Cardiac atrium fibroblast (primary cell): ENCODE data around the gene NOL3. TPM values are rescaled to one million over a fixed set of nuclear protein-coding genes. Genes with fewer than 3 reads are reported as not detected.

Experiments
- total RNA-seq: library from RNA; depleted of rRNA; stranded (reverse); fragments of >200 nt; gene quantifications from 2 replicates; pipeline ENCODE4 v1.2.3, GENCODE V29; 2015

Gene NOL3
- total RNA-seq, result 37.5 and 51.4 TPM in 2 replicates

DNA sequence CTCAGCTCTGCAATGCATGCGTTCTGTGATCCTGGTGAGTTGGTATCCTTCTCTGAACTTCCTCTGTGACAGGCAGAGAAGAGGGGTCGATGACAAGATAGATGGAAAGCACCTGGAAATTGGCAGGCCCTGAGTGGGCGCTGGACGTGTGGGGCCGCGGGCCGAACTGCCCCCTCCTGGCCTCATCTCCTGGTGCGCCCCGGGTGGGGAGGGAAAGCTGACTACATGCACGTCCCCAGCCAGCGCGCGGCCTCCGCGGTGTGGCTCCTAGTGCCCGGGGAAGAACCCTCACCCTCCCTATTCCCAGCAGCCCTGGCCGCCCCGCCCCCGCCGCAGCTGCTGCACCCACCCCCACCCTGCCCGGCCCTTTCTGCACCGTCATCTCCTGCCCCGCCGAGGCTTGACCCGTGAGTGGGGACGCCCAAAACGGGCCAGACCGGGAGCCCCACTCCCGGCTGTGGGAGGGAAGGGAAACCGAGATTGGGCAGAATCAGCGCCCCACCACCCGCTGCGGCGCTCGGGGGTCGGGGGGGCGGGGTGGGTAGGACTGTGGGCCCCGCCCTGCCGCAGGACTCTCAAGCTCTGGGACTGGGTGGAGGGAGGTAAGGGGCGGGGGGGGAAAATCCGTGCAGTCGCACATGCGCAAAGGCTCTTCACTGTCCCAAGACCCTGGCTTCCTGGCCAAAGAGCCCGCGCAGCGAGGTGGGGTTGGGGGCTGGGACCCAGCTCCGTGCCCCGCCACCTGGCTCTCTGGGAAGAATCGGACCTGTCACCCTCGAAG lies at the start of gene NOL3:
Gene NOL3 (plus strand): TSS at position 371 of the 781 bp plus-strand sequence.

DNA sequence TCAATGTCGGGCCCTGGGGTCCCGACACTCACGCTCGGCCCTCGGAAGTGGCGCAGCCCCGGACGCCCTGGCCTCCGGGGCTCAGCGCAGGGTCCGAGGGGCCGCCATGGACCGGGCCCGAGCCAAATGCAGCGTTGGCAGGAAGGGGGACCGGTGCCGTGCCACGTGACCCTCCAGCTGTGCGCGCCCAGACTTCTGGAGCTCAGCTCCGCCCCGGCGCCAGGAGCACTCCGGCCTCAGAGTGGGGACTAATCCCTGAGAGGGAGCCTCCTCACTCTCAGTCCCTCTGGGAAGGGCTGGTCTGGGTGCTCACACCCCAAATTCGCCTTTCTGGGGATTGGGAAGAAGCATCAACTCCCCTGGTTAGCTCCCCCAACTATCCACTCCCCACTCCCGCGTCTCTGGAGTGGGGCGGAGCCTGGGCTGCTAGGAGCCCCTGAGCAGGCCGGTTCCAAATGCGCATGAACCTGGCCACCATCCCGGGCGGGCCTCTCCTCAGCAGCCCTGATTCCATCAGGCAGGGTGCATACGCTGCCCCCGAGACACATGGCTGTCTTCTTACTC lies 19.4 kb upstream of the NOL3 start, which contains the start of gene B3GNT9:
Gene B3GNT9 (minus strand): TSS at position 166 of the 564 bp plus-strand sequence. CDS start 513 bp downstream, outside the sequence.

DNA sequence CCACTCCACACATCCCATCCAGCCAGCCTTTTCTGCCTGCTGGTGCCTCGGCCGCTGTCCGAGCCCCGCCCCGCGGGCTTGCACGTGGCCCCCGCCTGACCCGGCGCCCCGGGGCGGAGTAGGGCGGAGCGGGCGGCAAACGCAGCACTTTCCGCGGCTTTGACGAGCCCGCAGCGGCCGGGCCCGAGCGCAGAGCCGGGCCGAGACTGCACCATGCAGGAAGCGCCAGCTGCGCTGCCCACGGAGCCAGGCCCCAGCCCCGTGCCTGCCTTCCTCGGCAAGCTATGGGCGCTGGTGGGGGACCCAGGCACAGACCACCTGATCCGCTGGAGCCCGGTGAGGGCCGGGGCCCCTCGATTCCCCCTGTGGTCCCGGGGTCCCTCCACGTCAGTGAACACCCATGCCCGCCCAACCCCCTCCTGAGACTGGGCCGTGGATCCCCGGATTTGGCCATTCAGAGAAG lies 5.7 kb upstream of the NOL3 start, which contains the start of gene HSF4:
Gene HSF4 (plus strand): TSS at position 147 of the 463 bp plus-strand sequence. CDS start 67 bp downstream, at position 214.

DNA sequence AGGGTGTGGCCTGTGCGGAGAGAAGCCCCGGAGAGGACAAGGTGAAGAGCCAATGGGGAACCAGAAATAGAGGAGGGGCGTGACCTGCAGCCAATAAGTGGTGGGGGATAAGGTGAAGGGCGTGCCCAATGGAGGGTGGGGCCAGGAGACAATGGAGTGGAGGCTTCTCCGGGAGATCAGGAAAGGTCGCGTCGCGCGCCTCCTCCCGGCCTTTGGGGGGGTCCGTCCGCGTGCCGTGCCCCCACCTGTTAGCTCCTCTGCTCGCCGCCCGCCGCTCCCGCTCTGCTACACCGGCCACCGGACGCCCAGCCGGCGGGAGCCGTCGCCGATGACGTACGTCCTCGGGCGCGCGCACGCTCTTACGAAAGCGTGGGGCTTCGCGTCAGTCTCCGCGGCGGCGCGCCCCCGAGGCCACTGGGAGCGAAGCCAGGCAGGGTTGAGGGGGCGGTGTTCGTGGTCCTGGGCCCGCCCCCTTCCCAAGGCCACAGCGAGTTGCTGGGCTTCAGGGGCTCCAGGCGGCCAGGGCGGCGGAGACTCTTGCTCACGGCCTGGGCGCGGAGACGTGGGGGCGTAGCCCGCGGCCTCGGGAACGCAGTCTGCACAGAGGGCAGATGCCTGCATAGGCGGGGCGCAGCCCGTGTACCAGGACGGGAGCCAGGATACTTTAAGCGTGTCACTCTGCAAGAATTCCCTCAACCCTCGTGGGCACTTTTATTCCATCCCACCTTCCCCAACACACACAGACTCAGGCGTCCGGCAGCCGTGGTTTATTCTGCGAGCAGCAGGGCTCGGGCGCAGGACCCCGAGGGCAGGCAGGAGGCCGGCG lies 13.5 kb downstream of the NOL3 start, which contains the start of gene MATCAP1:
Gene MATCAP1 (minus strand): TSS at position 337 of the 826 bp plus-strand sequence. CDS start 3,353 bp downstream, outside the sequence.

DNA sequence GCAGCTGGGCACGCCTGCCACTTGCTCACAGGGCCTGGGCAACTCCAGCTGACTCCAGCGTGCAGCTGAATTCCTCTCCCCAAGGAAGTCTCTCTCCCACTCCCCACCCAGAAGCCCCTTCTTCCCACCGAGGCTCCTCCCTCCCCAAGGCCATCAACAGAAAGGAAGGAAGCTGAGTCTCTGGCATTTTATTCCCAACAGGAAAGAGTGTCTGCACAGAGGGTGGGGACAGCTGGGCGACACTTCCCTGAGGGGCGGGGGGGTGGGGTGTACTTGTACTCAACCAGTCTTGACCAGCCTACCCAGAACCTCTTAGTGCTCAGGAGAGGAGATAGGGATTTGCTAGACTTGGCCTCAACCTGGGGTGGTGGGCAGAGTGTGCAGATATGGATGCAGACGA lies 19.7 kb downstream of the NOL3 start, which contains the start of gene EXOC3L1:
Gene EXOC3L1 (minus strand): TSS at position 96 of the 400 bp plus-strand sequence. CDS start 460 bp downstream, outside the sequence.

DNA sequence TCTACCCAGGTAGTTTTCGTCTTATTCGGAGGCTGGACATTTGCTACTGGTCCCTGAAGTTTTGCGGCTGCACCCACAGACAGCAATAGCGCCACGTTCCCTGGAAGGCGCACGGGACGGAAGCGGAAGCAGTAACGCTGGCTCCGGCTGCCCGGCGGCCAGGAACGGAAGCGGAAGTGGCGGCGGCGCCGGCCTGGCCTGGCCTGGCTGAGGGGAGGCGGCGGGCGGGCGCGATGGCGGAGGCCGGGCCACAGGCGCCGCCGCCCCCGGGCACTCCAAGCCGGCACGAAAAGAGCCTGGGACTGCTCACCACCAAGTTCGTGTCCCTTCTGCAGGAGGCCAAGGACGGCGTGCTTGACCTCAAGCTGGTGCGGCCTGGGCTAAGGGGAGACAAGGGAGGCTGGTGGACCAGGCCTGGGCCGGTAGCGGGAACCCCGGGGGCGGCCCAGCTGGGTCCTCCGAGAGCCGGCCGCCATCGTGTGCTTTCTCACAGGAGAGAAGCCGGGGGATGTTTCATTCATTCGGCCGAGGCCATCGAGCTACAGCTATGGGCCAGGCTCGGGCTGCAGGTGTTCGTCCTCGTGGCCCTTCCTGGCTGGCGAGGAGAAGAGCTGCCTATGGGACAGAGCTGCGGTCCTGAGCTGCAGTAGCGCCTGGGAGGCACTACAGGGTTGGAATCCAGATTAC lies 21.8 kb downstream of the NOL3 start, which contains the start of gene E2F4:
Gene E2F4 (plus strand): TSS at position 161 of the 687 bp plus-strand sequence. CDS start 73 bp downstream, at position 234.

DNA sequence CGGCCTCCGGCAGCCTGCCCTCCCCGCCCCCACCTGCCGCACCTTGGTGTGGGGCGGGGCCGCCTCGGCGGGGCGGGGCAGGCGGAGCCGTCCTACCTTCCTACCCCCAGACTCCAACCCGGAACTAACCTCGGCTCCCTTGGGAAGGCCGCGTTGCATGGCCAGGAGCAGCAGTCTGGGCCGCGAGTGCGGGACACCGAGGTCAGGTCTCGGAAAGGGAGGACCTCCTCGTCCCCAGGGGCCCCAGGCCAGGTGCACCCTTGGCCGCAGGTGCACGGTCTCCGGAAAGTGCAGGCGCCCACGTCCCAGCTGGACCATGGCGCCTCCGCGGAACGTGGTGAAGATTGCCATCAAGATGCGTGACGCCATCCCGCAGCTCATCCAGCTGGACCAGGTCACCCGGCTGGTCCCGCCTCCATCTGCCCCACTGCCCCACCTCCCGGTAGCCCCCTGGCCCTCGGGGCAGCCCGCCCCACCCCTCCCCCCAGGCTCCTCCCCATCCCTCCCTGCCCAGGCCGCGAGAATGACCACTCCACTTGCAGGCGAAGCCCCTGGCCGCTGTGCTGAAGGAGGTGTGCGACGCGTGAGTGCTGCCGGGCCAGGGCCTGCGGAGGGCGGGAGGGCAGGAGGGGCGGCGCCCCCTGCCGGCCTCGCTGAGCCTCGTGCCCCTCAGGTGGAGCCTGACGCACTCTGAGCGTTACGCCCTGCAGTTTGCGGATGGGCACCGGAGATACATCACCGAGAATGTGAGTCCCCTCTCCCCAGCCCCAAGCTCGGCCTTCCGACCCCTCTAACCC lies 28.9 kb downstream of the NOL3 start, which contains the start of gene ELMO3:
Gene ELMO3 (plus strand): TSS at position 121 of the 797 bp plus-strand sequence. CDS start 196 bp downstream, at position 317.

Other genes starting within 250 kb of the NOL3 start
- 0.49 TPM in 1 of 2 replicates, not detected in the other for gene RRAD, start 245.0 kb upstream of the NOL3 start, total RNA-seq
- 94.9 and 95.1 TPM in 2 replicates for gene CIAO2B, start 236.1 kb upstream of the NOL3 start, total RNA-seq
- 25.3 and 30.5 TPM in 2 replicates for gene CES2, start 235.0 kb upstream of the NOL3 start, total RNA-seq
- under 0.01 TPM in 1 of 2 replicates, not detected in the other for gene CES3, start 209.3 kb upstream of the NOL3 start, total RNA-seq
- 1.4 and 4.4 TPM in 2 replicates for gene CES4A, start 181.9 kb upstream of the NOL3 start, total RNA-seq
- gene CBFB, start 141.4 kb upstream of the NOL3 start, total RNA-seq, result 35.7 and 36.1 TPM in 2 replicates
- 11.6 and 13.3 TPM in 2 replicates for gene PHAF1, start 60.6 kb upstream of the NOL3 start, total RNA-seq
- gene B3GNT9, start 19.5 kb upstream of the NOL3 start, total RNA-seq, result 44.9 and 54.3 TPM in 2 replicates
- gene TRADD, start 10.6 kb upstream of the NOL3 start, total RNA-seq, result 26.9 and 33.2 TPM in 2 replicates
- 16.8 and 31.1 TPM in 2 replicates for gene FBXL8, start 10.6 kb upstream of the NOL3 start, total RNA-seq
- gene HSF4, start 5.8 kb upstream of the NOL3 start, total RNA-seq, result 5.8 and 18.1 TPM in 2 replicates
- gene MATCAP1, start 13.4 kb downstream of the NOL3 start, total RNA-seq, result 17.5 and 17.8 TPM in 2 replicates
- gene EXOC3L1, start 19.6 kb downstream of the NOL3 start, total RNA-seq, result 0.54 and 1.6 TPM in 2 replicates
- gene E2F4, start 21.6 kb downstream of the NOL3 start, total RNA-seq, result 50.9 and 63.4 TPM in 2 replicates
- gene ELMO3, start 28.6 kb downstream of the NOL3 start, total RNA-seq, result 0.36 and 0.49 TPM in 2 replicates
- 40.3 and 49.1 TPM in 2 replicates for gene TMEM208, start 56.6 kb downstream of the NOL3 start, total RNA-seq
- 13.6 and 19.0 TPM in 2 replicates for gene FHOD1, start 76.9 kb downstream of the NOL3 start, total RNA-seq
- 0.18 and 0.32 TPM in 2 replicates for gene SLC9A5, start 78.4 kb downstream of the NOL3 start, total RNA-seq
- gene PLEKHG4, start 109.0 kb downstream of the NOL3 start, total RNA-seq, result 2.0 and 3.4 TPM in 2 replicates
- gene KCTD19, start 156.2 kb downstream of the NOL3 start, total RNA-seq, result not detected in 2 replicates
- gene LRRC36, start 156.3 kb downstream of the NOL3 start, total RNA-seq, result not detected in 2 replicates
- not detected in 2 replicates for gene TPPP3, start 223.0 kb downstream of the NOL3 start, total RNA-seq
- gene ZDHHC1, start 245.9 kb downstream of the NOL3 start, total RNA-seq, result 7.5 and 9.2 TPM in 2 replicates